Effector memory CD4-positive, alpha-beta T cell (primary cell): ENCODE data around the gene FBLIM1.

Source experiments
- DNase-seq, 3 donors: peaks; one replicate each; pipeline ENCODE4 v3.0.0-alpha.2; 2020
- H3K27ac ChIP-seq: 2 replicates; pipeline ENCODE4 v1.7.0; 2013; ENCODE audit warnings: mild to moderate bottlenecking, low read length, moderate library complexity; ENCODE audit not compliant: insufficient read depth, poor library complexity, severe bottlenecking
- H3K27me3 ChIP-seq: replicated peaks from 2 replicates; pipeline ENCODE4 v1.7.0; 2013; ENCODE audit warnings: mild to moderate bottlenecking, low read length; ENCODE audit not compliant: insufficient read depth, control insufficient read depth, poor library complexity, severe bottlenecking
- H3K36me3 ChIP-seq: 2 replicates; pipeline ENCODE4 v1.7.0; 2013; ENCODE audit warnings: mild to moderate bottlenecking, low read length, moderate library complexity; ENCODE audit not compliant: control insufficient read depth, insufficient read depth
- H3K4me1 ChIP-seq: 2 replicates; pipeline ENCODE4 v1.7.0; 2013; ENCODE audit warnings: low read length, mild to moderate bottlenecking; ENCODE audit not compliant: control insufficient read depth, insufficient read depth, poor library complexity, severe bottlenecking
- H3K4me3 ChIP-seq: 2 replicates; pipeline ENCODE4 v1.7.0; 2013; ENCODE audit warnings: low read length, low read depth, mild to moderate bottlenecking; ENCODE audit not compliant: insufficient read depth, poor library complexity, severe bottlenecking
- H3K9me3 ChIP-seq: 2 replicates; pipeline ENCODE4 v1.7.0; 2013; ENCODE audit warnings: mild to moderate bottlenecking, low read length, moderate library complexity; ENCODE audit not compliant: control insufficient read depth

Gene FBLIM1

DNA sequence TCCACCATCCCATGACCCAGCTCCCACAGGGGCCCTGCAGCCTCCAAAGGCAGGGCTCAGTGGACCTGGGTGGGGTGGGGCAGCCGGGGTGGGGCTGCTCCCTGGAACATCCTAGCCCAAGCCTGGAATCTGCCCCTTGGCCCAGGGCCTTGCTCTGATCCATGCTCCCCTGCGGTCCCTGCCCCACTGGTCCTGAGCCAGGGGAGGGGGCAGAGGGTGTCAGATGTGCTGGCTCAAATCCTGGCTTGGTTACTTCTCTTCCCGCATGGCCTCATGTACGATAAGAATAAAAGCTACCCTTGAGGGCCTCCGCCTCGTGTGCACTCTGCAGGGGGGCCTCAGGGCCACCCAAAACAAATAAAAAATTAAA lies 21.7 kb upstream of the FBLIM1 start:
- H3K27ac ChIP-seq: no peak overlapping the region
- H3K4me3 ChIP-seq: no peak overlapping the region
- DNase-seq: no peak
- no peaks in the 10 kb centered on the region for H3K4me1 ChIP-seq
- H3K9me3 ChIP-seq: no peaks in the 10 kb centered on the region
- H3K27me3 ChIP-seq: no peaks in the 10 kb centered on the region
- H3K36me3 ChIP-seq: peaks cover 26% of the 10 kb centered on the region

GRCh38 chr1:15737324-15738319 lies 21.0 kb upstream of the FBLIM1 start:
- Histone ChIP-seq H3K36me3 (peaks cover 19% of the 10 kb centered on the region), H3K9me3 (no peaks in the 10 kb centered on the region), H3K27ac (no peak overlapping the region), H3K4me3 (no peak overlapping the region), H3K4me1 (no peaks in the 10 kb centered on the region), H3K27me3 (no peaks in the 10 kb centered on the region)
- no peak for DNase-seq

GRCh38 chr1:15738416-15739113 lies 20.0 kb upstream of the FBLIM1 start:
- Histone ChIP-seq H3K36me3 (peaks cover 9% of the 10 kb centered on the region), H3K9me3 (no peaks in the 10 kb centered on the region), H3K4me1 (no peaks in the 10 kb centered on the region), H3K27me3 (no peaks in the 10 kb centered on the region), H3K27ac (no peak overlapping the region), H3K4me3 (no peak overlapping the region)
- no peak for DNase-seq

GRCh38 chr1:15739259-15739658 lies 19.3 kb upstream of the FBLIM1 start:
- Histone ChIP-seq H3K9me3 (no peaks in the 10 kb centered on the region), H3K27ac (no peak overlapping the region), H3K4me1 (no peaks in the 10 kb centered on the region), H3K4me3 (no peak overlapping the region), H3K27me3 (no peaks in the 10 kb centered on the region), H3K36me3 (peaks cover 2% of the 10 kb centered on the region)
- no peak for DNase-seq

DNA sequence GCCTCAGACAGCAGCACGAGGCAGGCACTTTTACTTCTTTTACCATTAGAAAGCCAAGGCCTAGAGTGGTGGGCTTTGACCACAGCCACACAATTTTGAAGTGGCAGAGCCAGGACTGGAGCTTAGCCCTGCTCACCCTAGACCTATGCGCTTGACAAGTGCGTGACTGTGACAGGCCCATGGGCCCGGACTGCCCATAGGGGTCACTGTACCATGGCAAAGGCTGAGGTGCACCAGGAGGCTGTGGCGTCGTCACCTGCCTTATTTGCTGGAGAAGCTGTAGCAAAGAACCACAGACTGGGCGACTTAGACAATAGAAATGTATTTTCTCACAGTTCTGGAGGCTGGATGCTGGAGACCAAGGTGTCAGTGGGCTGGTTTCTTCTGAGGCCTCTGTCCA lies 18.9 kb upstream of the FBLIM1 start:
- no peak for DNase-seq
- H3K27me3 ChIP-seq: no peaks in the 10 kb centered on the region
- no peaks in the 10 kb centered on the region for H3K4me1 ChIP-seq
- no peaks in the 10 kb centered on the region for H3K9me3 ChIP-seq
- H3K36me3 ChIP-seq: no peaks in the 10 kb centered on the region
- H3K4me3 ChIP-seq: no peak overlapping the region
- no peak overlapping the region for H3K27ac ChIP-seq

- H3K27ac ChIP-seq: no peak overlapping the region
- no peak overlapping the region for H3K4me3 ChIP-seq
- no peaks in the 10 kb centered on the region for H3K4me1 ChIP-seq
- DNase-seq: peak; percentile 28 to 37 (median 35)
- H3K36me3 ChIP-seq: no peaks in the 10 kb centered on the region
- H3K27me3 ChIP-seq: no peaks in the 10 kb centered on the region
- no peaks in the 10 kb centered on the region for H3K9me3 ChIP-seq
Measured at GRCh38 chr1:15740924-15741850, 17.4 kb upstream of the FBLIM1 start.

GRCh38 chr1:15742339-15742801 lies 16.2 kb upstream of the FBLIM1 start, which contains the start of gene TMEM82:
Gene TMEM82 (plus strand): TSS chr1:15742499. CDS start chr1:15742560, 61 bp downstream.
- Histone ChIP-seq H3K9me3 (no peaks in the 10 kb centered on the region), H3K27ac (no peak within 1 kb of the TSS), H3K27me3 (no peaks in the 10 kb centered on the region), H3K4me3 (no peak within 1 kb of the TSS), H3K4me1 (no peaks in the 10 kb centered on the region), H3K36me3 (no peaks in the 10 kb centered on the region)
- DNase-seq: no peak

GRCh38 chr1:15744122-15744679 lies 14.4 kb upstream of the FBLIM1 start:
- DNase-seq: no peak
- Histone ChIP-seq H3K27me3 (no peaks in the 10 kb centered on the region), H3K36me3 (no peaks in the 10 kb centered on the region)

GRCh38 chr1:15747378-15747777 lies 11.2 kb upstream of the FBLIM1 start:
- Histone ChIP-seq H3K27ac (no peak overlapping the region), H3K27me3 (no peaks in the 10 kb centered on the region), H3K36me3 (no peaks in the 10 kb centered on the region), H3K4me3 (no peak overlapping the region), H3K4me1 (no peaks in the 10 kb centered on the region), H3K9me3 (no peaks in the 10 kb centered on the region)
- no peak for DNase-seq

More at GRCh38 chr1:15744122-15744679, 14.4 kb upstream of the FBLIM1 start:
- Histone ChIP-seq H3K4me3 (no peak overlapping the region), H3K4me1 (no peaks in the 10 kb centered on the region), H3K27ac (no peak overlapping the region), H3K9me3 (no peaks in the 10 kb centered on the region)
